Mesenteric fat pad (tissue), 1 donor: ENCODE measurements around the gene FOXC1. TPM values are rescaled to one million over a fixed set of nuclear protein-coding genes. Genes with fewer than 3 reads are reported as not detected.

Experiments used
- DNase-seq: peaks from one replicate; pipeline ENCODE4 v3.0.0-alpha.2; 2020; ENCODE audit warnings: low spot score
- total RNA-seq: library from RNA; stranded (reverse); fragmentation: NEBNext Ultra II Directional; extraction: Animal tissue kit (Norgen Biotek cat#: 25700); gene quantifications from one replicate; pipeline ENCODE4 v1.2.1, GENCODE V29; 2021
- donor health status: DM: yes; HTN: yes; CAD: no.

Gene FOXC1
- total RNA-seq, 1 donor from 2014 or later = 7.6 TPM

DNA sequence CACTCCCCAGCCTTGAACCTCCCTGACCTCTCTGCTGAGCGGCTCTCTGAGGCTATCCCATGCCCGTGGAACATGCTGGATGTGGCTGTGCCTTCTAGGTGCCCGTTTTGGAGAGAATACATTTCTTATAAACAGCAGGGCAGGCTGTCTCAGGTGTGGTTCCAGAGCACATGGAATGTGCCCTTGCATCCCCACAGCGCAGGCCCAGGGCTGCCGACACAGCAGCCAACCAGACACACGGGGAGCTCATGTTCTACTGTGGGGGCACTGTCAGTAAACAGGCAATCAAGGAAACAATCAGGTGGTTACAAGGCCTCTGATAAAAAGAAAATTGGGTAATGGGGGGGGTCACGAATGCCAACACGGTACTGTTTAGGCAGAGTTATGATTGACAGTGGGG, 30.8 kb downstream of the FOXC1 start:
- DNase-seq = no peak

DNA sequence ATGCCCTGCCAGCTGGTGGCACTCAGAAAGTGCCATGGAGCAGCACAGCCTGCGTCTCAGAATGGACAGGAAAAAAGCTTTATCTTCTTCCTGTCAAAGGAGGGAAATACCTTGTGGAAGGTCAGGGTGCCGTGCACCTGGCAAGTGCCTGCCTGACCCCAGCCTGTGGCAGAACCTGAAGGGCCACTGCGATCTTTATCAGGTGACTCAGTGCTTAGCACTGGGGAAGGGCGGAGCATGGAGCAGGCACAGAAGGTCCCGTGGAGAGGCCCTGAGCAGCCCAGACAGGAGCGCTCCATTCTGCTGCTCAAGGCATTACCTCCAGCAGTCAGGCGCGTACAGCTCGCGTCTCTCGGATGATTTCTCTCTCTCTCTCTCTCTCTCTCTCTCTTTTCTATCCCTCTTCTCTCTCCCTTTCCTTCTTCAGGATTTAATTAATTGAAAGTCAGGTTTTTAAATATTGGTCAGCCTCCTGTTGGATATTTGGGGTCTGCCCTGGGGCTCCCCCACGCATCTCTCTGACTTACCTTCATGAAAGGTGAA, 31.7 kb downstream of the FOXC1 start:
- no peak for DNase-seq

DNA sequence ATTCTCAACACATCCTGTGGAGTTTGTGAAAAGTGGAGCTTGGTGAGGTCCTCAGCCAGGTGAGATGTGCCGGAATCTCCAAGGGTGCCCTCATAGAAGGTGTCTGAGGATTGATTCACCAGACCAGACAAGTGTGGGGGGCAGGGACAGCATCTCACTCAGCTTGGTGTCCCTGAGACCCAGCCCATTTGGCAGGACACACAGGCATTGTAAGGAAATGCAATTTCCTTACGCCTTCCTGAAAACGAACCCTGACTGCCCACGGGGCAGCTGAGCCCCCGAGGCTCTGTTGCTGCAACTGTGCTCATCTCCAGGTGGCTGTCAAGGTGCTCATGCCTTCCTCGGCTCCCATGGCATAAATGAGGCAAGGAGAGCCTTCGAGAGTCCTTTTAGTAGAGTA, 33.4 kb downstream of the FOXC1 start:
- DNase-seq = no peak

DNA sequence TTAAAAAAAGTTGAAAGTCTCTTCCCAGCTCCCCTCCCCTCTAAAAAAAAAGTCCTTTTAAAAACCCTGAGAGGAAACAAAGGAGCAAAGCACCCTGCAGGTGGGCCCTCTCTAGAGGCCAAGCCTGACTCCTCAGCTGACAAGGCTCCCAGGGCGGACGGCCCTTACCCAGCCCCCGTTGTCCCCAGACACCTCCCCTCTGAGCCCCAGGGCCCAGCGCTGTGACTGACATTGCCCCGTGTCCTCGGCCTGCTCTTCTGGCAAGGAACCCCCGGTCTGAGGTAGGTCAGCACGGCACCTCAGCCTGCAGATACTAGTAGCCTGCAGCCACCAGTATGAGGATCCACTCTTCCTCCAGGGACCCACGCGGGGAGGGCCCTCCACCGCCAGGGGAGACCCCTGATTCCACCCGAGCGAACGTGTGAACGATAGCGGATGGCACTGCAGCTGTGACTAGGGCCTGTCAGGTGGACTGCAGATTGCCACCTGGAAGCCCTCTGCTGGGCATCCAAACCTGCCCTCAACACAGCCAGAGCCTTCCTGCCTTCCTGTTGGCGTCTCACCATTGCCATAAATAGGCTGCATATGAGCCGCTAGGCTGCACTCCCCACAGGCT, 34.2 kb downstream of the FOXC1 start:
- no peak for DNase-seq

DNA sequence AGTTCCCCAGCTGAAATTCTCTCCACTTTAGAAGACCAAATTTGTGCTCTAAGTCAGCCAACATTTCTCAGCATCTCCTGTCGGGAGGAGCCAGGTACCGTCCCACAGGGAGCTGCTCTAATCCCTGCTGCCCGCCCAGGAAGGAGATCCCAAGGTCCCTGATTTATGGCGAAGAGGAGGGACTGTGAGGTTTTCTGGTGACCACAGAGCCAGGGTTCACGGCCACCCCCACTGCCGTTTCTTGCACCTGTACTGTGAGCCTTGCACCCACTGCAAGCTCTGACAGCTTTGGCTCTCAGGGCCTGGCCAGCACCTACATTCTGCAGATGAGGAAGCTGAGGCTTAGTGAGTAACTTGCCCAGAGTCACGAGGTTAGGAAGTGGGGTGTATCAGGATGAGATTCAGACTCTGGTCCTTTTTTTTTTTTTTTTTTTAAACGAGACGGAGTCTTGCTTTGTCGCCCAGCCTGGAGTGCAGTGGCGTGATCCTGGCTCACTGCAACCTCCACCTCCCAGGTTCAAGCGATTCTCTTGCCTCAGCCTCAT, 34.9 kb downstream of the FOXC1 start:
- DNase-seq = no peak

DNA sequence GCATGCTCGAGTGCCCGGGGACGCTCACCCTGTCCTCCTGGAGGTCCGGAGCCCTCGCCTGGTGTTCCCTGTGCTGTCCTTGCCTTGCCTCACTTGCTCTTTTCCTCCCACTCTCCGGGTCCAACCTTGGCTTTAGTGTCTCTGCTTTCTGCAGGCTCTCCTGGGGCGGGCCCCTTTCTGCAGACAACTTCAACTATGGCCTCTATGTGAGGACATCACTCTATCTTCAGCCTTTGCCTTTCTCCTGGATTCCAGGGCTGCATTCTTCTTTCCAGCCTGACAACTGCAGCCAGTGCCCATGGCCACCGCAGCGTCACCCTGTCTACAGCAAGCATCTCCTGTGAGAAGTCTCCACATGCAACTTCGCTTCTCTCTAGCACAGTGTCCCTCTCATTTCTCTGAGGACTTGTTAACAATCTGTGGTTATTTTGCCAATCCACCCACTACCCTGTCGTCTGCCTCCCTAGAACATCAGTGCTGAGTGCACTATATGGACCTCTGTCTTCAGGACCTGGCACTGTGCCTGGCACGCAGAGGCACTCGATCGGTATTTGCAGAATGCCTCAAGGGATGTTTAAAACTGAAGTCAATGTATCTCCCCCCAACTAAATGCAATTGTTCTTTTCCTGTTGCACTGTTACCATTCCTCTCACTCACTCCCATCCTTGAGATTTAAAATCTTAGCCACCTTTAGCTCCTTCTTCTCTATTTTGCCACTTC, 35.9 kb downstream of the FOXC1 start:
- DNase-seq = no peak

DNA sequence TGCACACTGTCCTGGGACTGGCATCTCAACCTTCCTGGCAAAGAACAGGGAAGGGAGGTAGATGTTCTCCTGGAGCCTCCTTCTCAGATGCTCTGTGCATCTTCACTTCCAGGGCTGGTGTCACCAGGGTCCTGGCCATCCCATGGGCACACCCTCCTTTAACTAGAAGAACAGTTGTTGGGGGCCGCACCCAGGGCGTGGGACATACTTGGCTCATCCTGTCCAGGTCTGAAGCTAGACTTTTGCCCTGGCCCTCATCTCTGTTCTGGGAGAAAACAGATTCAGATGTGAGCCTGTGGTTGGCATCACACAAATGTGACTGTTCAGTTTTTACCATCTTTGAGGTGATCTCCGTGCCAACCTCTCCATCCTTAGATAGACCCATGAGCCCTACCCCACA, 41.6 kb downstream of the FOXC1 start:
- no peak for DNase-seq

DNA sequence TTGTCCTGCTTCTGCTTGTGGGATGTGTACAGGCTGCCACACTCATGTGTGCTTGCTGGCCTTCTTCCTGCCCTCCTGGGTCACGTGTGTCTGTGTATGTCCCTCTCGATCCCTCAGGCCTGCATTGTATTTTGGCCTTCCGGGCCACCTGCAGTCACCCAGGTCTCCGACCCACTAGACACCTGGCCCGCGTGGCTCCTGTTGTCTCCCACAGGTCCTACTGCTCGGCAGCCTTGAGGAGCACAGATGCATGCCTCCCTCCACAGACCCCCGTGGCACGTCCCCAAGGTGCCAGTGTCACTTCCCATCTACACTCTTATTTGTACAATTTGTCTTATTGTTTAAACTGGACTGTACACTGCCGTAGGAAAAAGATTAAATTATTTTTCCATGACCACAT, 43.1 kb downstream of the FOXC1 start:
- DNase-seq = no peak

DNA sequence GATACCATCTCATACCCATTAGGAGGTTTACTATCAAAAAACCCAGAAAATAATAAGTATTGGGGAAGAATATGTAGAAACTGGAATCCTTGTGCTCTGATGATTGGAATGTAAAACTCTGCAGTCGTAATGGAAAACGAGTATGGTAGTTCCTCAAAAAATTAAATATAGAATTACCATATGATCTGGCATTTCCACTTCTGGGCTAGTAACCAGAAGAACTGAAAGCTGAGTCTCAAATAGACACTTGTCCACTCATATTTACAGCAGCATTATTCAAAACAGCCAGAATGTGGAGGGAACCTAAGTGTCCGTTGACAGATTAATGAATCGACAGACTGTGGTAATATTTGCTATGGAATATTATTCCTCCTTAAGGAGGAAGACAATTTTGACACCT, 44.3 kb downstream of the FOXC1 start:
- DNase-seq = no peak

DNA sequence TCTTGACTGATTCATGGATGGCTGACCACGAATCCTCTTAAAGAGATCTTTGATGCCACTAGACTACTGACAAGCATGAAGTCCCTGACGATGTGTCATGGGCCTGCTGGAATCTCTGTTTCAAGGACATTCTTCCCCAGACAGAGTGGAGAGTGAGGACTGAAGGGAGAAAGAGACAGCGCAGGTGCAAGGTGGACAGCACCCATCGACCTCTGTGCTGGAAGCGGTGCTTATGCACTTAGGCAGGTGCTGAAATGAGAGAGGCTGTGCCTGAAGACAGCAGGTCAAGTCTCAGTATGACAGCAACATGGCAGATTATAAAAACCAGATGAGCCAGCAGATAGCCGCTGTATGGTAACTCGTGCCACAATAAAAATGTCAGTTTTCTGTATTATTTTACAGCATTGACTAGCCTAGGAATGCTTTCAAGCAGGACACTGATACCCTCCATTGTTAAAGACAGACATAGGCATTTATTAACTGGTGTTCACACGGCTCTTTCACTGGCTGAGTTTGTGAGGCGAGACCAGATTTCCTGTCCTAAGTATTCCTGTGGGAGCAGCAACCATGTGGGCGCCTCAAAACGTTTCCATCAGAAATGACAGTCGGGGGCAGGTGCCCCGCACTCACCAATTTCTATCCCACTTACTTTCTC, 47.5 kb downstream of the FOXC1 start:
- no peak for DNase-seq

DNA sequence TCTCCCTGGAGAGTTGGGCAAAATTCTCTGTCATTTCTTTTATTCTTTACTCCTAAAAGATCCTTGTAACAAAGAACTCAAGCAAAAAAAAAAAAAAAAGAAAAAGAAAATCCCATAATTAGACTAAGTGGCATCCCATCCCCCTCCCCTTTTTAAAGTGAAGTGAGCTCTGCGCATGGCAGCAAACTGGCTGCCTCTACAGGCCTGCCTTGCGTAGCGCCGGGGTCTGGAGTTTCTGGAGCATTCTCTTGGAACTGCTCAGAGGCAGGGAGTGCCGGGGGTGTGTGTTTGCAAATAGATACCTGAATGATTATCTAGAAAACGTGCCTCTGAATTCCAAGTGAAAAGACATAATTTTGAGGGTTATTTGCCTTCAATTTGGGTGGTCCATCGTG, 48.1 kb downstream of the FOXC1 start:
- no peak for DNase-seq

DNA sequence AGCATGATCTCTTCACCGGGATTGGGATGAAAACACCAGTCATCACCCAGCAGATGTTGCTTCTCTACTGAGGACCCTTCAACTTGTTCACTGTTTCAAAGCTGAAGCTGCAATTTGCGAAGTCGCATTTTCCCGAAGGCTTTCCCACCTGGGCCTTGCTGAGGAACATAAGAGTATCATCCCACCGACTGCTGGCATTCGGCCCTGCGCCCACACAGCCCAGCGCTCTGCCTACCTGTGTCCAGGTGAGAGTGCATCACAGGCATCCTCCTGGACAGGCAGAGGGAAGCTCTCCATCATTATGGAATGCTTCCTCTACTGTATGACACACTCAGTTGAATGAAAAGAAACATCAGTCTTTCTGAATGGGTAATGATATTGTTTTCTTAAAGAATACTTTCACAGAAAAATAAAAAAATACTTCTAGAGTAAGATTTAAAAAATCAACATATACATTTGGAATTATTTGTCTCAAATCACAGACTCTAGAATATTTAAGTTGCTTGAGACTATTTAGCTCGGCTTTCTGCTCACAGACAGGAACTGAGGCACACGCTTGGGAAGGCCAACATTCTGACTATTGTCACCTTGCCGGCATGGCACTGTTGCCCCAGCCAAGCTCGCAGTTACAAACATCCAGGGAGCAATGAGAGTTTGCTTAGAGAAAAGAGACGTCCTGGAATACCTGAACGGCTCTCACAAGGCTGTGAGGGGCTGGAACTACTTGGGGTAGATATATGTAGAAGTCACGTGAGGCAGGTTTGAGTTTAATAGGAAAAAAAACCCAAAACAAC, 48.7 kb downstream of the FOXC1 start:
- no peak for DNase-seq

DNA sequence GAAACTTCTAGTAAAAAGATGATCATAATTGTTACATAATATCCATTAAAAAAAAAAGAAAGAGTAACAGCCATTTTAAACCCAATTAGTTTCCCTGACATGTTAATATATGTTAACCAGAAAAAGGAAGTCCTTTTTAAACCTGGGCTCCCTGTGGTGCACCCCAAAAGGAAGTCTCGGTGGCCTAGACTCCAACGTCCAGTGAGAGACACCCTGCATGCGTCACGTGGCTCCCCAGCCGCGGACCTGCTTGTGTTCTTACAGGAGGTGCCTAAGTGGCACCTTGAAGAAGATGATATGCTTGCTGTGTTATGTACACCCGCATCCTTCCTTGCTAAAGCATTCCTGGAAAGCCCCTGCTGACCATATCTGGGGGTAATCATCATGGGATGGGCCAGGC, 50.1 kb downstream of the FOXC1 start:
- DNase-seq = no peak

DNA sequence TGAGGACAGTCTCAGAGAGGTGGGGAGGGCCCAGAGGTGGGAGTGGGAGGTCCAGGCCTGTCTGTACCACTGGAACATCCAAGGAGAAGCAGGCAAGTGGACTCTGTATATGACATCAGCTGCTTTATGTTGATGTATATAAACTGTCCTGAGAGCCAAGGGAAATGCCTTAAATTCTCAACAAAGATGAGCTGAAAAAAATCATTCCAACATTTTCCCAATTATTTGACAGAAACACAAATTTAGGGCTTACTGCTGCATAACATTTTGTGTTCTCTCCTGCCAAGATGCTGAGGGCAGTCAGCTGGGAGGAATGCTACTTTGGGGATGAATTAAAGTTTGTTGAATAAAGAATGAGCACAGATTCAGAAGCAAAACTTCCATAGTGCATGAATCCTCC, 52.8 kb downstream of the FOXC1 start:
- no peak for DNase-seq

Other genes starting within 250 kb of the FOXC1 start
- gene FOXF2, start 220.3 kb upstream of the FOXC1 start, total RNA-seq = 2.7 TPM